Adrenal gland (tissue), 12 donors: ENCODE measurements around the gene TTI1. TPM values are rescaled to one million over a fixed set of nuclear protein-coding genes. Genes with fewer than 3 reads are reported as not detected.

Experiments
- DNase-seq, 7 donors: peaks; one replicate each; pipeline ENCODE4 v3.0.0-alpha.2; 2019 to 2020
- H3K27ac ChIP-seq, 5 donors: fragments of 200-600 bp; sonication (generic) in 4 of 5; 1 replicate in 3 of 5; 2 replicates in 2 of 5; pipeline versions ENCODE4 v1.5.1 to v1.8.0; 2016 to 2020; ENCODE audit warnings: mild to moderate bottlenecking in 1 of 5
- H3K27me3 ChIP-seq: fragments of 200-600 bp; 2 replicates; pipeline ENCODE4 v1.8.0; 2021
- H3K36me3 ChIP-seq, 2 donors: fragments of 200-600 bp; replicated peaks in 1 of 2; 1 replicate in 1 of 2; 2 replicates in 1 of 2; pipeline versions ENCODE4 v1.5.1 to v1.8.0; 2018 to 2022
- H3K4me1 ChIP-seq, 2 donors: fragments of 200-600 bp; replicated peaks in 1 of 2; 1 replicate in 1 of 2; 2 replicates in 1 of 2; pipeline versions ENCODE4 v1.5.1 to v1.8.0; 2018 to 2021
- H3K4me3 ChIP-seq, 4 donors: fragments of 200-600 bp; sonication (generic) in 3 of 4; one replicate each; pipeline ENCODE4 v1.5.1; 2016 to 2018
- H3K9me3 ChIP-seq, 3 donors: fragments of 200-600 bp; sonication (generic) in 1 of 3; replicated peaks in 1 of 3; 1 replicate in 2 of 3; 2 replicates in 1 of 3; pipeline versions ENCODE4 v1.5.1 to v1.8.0; 2016 to 2021
- POLR2A ChIP-seq, 2 donors: fragments of 450-650 bp; IDR thresholded peaks; one replicate each; pipeline ENCODE4 v1.6.1; 2017; ENCODE audit warnings: antibody characterized with exemption in 2 of 2, mild to moderate bottlenecking in 2 of 2, moderate library complexity in 1 of 2
- WGBS, 4 donors: extraction: QIAGEN DNeasy Blood & Tissue Kit in 2 of 4; methylation state at CpG; one replicate each; pipeline versions ENCODE4 v1.1.5 to v1.1.7; 2013 to 2017; 5-methylcytosine and 5-hydroxymethylcytosine counted together
- intact Hi-C, 2 donors: fragments of 100-400 bp; cut with DNase I; formaldehyde crosslinking; loops; one replicate each; pipeline versions ENCODE4 v1.14.1 to v1.15.0; 2022 to 2023
- polyA plus RNA-seq, 3 donors: library from polyadenylated mRNA; stranded (reverse); fragments of 200-250 nt in 2 of 3; fragments of 350-450 nt in 1 of 3; fragmentation: Illumina TruSeq in 1 of 3; extraction: RNeasy Lipid Tissue Mini Kit (QIAGEN cat#74804) in 1 of 3; gene quantifications; one replicate each; pipeline ENCODE4 v1.2.3, GENCODE V29; 2013 to 2014
- total RNA-seq, 9 donors: library from RNA; depleted of rRNA in 4 of 9; stranded (reverse); fragments of >200 nt in 4 of 9; fragments of 120-200 nt in 1 of 9; fragmentation: NEBNext Ultra II Directional in 1 of 9; extraction: Animal tissue kit (Norgen Biotek cat#: 25700) in 1 of 9; gene quantifications; one replicate each; pipeline versions ENCODE4 v1.1.0 to v1.2.4, GENCODE V29; 2013 to 2023
- TF ChIP-seq, protein P1 (sequence below), 6 experiments: fragments of 450-650 bp in 4 of 6; fragments of 200-600 bp in 2 of 6; sonication (generic) in 1 of 6; IDR thresholded peaks; 1 replicate in 5 of 6; 2 replicates in 1 of 6; pipeline versions ENCODE4 v1.5.1 to v1.8.0; 2016 to 2021; ENCODE audit warnings: antibody characterized with exemption in 6 of 6, mild to moderate bottlenecking in 2 of 6, moderate library complexity in 1 of 6
- donor health status: healthy with polysubstance abuse.
- donor health status: Bipolar disorder and iron deficiency.
- donor health status: DM: yes; HTN: yes; CAD: no.
- donor health status: DM: no; HTN: no; CAD: no.
- donor health status: DM: no; HTN: no; CAD: no.
- donor health status: DM: yes; HTN: yes; CAD: no.

The TTI1 gene
- total and polyA plus RNA-seq, 12 donors: 12.5 to 28.7 (median 20.0) TPM

DNA sequence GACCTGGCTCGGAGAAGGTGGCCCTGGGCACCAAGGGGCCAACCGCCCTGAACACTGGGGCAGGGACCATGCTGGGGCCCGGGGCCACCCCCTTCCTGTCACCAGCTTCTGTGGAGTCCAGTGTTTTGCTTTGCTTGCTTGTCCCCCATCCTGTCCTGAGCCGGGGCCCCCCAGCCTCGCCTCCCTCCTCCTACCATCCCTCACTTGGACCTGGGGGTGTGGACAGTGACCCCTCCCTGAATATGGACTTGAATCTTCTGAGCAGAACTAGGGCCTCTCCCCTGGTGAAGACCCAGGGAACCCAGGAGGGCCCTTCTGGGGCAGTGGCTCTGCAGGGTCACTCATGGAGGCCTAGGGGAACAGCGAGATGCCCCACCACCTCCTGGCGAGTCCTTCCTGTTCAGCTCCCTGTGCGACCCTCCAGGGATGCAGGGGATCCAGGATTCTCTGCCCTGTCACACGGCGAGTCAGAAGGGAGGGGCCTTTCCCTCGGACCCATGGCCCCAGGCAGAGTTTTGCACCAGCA, 88.7 kb downstream of the TTI1 start:
- Histone ChIP-seq H3K27me3 (no peaks in the 10 kb centered on the region), H3K4me3 (no peak overlapping the region), H3K27ac (no peak overlapping the region), H3K4me1 (no peaks in the 10 kb centered on the region), H3K36me3 (no peaks in the 10 kb centered on the region), H3K9me3 (no peaks in the 10 kb centered on the region)
- TF ChIP-seq, protein P1, sequence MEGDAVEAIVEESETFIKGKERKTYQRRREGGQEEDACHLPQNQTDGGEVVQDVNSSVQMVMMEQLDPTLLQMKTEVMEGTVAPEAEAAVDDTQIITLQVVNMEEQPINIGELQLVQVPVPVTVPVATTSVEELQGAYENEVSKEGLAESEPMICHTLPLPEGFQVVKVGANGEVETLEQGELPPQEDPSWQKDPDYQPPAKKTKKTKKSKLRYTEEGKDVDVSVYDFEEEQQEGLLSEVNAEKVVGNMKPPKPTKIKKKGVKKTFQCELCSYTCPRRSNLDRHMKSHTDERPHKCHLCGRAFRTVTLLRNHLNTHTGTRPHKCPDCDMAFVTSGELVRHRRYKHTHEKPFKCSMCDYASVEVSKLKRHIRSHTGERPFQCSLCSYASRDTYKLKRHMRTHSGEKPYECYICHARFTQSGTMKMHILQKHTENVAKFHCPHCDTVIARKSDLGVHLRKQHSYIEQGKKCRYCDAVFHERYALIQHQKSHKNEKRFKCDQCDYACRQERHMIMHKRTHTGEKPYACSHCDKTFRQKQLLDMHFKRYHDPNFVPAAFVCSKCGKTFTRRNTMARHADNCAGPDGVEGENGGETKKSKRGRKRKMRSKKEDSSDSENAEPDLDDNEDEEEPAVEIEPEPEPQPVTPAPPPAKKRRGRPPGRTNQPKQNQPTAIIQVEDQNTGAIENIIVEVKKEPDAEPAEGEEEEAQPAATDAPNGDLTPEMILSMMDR (IDR thresholded peaks at IDR 0.05): no peak
- TF ChIP-seq POLR2A (IDR thresholded peaks at IDR 0.05): no peak
- DNase-seq: peak in 1 of 7 donors; percentile 23
- intact Hi-C loops: no loop called here
- 74 to 89% (median 82%) methylated on average over 9 to 11 of the region's 11 CpGs for WGBS, 4 donors

DNA sequence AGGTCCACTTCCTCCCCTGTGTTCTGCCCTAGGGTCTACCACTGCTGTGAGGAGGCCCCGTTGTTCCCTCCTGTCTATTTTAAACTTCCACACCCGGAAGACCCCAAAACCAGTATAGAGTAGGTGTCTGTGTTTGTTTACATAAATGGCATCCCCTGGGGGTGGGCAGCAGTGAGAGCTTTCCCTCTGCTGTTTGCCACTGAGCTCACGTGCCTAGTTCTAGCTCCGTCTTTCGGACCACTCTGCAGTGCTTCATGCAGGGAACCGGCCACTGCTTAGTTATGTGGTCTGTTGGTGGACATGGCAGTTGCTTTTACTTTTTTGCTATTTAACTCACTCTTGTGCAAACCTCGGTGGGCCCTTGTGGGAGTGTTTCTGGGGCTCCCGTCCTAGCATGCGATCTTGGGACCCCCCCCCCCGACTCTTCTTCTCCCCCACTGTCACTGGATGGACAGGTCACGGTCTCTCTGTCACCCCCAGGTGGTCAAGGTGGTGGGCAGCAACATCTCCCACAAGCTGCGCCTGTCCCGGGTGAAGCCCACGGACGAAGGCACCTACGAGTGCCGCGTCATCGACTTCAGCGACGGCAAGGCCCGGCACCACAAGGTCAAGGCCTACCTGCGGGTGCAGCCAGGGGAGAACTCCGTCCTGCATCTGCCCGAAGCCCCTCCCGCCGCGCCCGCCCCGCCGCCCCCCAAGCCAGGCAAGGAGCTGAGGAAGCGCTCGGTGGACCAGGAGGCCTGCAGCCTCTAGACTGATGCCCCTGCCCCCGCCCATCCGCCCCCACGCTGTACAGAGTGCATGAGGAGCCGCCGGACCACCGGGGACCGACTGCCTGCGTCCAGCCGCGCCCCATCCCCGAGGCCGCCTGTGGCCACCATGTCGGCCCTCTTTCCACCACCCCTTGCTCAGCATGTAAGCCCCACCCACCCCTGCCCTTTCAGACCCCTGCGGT, 89.5 kb downstream of the TTI1 start:
- 84 to 86% (median 84%) methylated on average over 28 to 47 of the region's 47 CpGs for WGBS, 4 donors
- DNase-seq: peak in 1 of 7 donors; percentile 42

DNA sequence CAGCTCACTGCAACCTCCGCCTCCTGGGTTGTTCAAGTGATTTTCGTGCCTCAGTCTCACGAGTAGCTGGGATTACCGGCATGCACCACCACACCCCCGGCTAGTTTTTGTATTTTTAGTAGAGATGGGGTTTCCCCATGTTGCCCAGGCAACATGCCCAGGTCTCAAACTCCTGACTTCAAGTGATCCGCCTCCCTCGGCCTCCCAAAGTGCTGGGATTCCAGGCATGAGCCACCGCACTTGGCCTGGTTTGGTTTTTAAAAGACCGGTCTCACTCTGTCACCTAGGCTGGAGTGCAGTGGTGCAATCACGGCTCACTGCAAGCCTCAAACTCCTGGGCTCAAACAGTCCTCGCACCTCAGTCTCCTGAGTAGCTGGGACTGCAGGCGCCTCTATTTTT, 90.2 kb downstream of the TTI1 start:
- peak in 1 of 7 donors; percentile 30 for DNase-seq
- Histone ChIP-seq H3K4me1 (no peaks in the 10 kb centered on the region), H3K9me3 (no peaks in the 10 kb centered on the region), H3K27me3 (no peaks in the 10 kb centered on the region), H3K4me3 (no peak overlapping the region), H3K36me3 (no peaks in the 10 kb centered on the region), H3K27ac (no peak overlapping the region)
- TF ChIP-seq POLR2A (IDR thresholded peaks at IDR 0.05): no peak
- TF ChIP-seq, protein P1 (IDR thresholded peaks at IDR 0.05): no peak
- intact Hi-C loops: no loop called here
- WGBS, 4 donors: 84 to 91% (median 88%) methylated on average over 11 to 12 of the region's 12 CpGs

More for the DNA sequence above, 89.5 kb downstream of the TTI1 start:
- intact Hi-C loops: no loop called here
- H3K4me1 ChIP-seq: no peaks in the 10 kb centered on the region
- H3K9me3 ChIP-seq: no peaks in the 10 kb centered on the region
- H3K4me3 ChIP-seq: no peak overlapping the region
- H3K27ac ChIP-seq: no peak overlapping the region
- no peaks in the 10 kb centered on the region for H3K36me3 ChIP-seq
- H3K27me3 ChIP-seq: no peaks in the 10 kb centered on the region
- TF ChIP-seq, protein P1 (IDR thresholded peaks at IDR 0.05): no peak
- TF ChIP-seq POLR2A (IDR thresholded peaks at IDR 0.05): no peak

DNA sequence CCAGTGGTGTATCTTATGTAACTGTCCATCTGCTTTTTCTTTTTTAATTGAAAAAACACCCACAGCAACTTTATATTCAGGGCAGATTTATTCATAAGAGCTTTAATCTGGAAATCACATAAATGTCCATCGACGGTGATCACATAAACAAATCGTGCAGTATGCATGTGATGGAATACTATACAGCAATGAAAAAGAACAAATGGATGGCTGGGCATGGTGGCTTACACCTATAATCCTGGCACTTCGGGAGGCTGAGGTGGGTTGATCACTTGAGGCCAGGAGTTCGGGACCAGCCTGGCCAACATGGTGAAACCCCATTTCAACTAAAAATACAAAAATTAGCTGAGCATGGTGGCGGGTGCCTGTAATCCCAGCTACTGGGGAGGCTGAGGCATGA, 91.3 kb downstream of the TTI1 start:
- TF ChIP-seq POLR2A (IDR thresholded peaks at IDR 0.05): no peak
- TF ChIP-seq, protein P1 (IDR thresholded peaks at IDR 0.05): no peak
- DNase-seq: peak in 1 of 7 donors; percentile 5
- Histone ChIP-seq H3K4me1 (no peaks in the 10 kb centered on the region), H3K4me3 (no peak overlapping the region), H3K27ac (no peak overlapping the region), H3K27me3 (no peaks in the 10 kb centered on the region), H3K9me3 (no peaks in the 10 kb centered on the region), H3K36me3 (no peaks in the 10 kb centered on the region)
- 85 to 92% (median 92%) methylated on average over 6 of the region's 6 CpGs for WGBS, 4 donors
- intact Hi-C loops: no loop called here
